H9 (cell line): ENCODE data around the gene LRRC51. TPM values are rescaled to one million over a fixed set of nuclear protein-coding genes. Genes with fewer than 3 reads are reported as not detected.

ENCODE experiments used
- DNase-seq: peaks from one replicate; pipeline ENCODE4 v3.0.0-alpha.2; 2017
- H2AFZ ChIP-seq: one replicate; pipeline ENCODE4 v1.6.1; 2013; ENCODE audit warnings: mild to moderate bottlenecking, low read length, control low read depth, moderate library complexity
- H2AK5ac ChIP-seq: 2 replicates; pipeline ENCODE4 v1.6.1; 2013; ENCODE audit warnings: low read length, control low read depth, mixed read lengths; ENCODE audit not compliant: insufficient read length
- H2BK120ac ChIP-seq: one replicate; pipeline ENCODE4 v1.6.1; 2013; ENCODE audit warnings: low read depth, mild to moderate bottlenecking, low read length, control low read depth, inconsistent platforms; ENCODE audit not compliant: poor library complexity, severe bottlenecking
- H2BK12ac ChIP-seq: 2 replicates; pipeline ENCODE4 v1.6.1; 2013; ENCODE audit warnings: low read length, control low read depth, mixed read lengths, low read depth; ENCODE audit not compliant: insufficient read length
- H2BK15ac ChIP-seq: 2 replicates; pipeline ENCODE4 v1.6.1; 2013; ENCODE audit warnings: low read depth, low read length, control low read depth
- H2BK20ac ChIP-seq: one replicate; pipeline ENCODE4 v1.6.1; 2013; ENCODE audit warnings: low read depth, mild to moderate bottlenecking, low read length, control low read depth, inconsistent platforms; ENCODE audit not compliant: poor library complexity, severe bottlenecking
- H2BK5ac ChIP-seq: 2 replicates; pipeline ENCODE4 v1.6.1; 2013; ENCODE audit warnings: low read length, control low read depth, mixed read lengths; ENCODE audit not compliant: insufficient read length
- H3K14ac ChIP-seq: 2 replicates; pipeline ENCODE4 v1.6.1; 2013; ENCODE audit warnings: low read length, control low read depth; ENCODE audit not compliant: insufficient read depth
- H3K18ac ChIP-seq: 2 replicates; pipeline ENCODE4 v1.6.1; 2013; ENCODE audit warnings: low read depth, mild to moderate bottlenecking, mixed read lengths, low read length, control low read depth; ENCODE audit not compliant: insufficient read length
- H3K23ac ChIP-seq: 2 replicates; pipeline ENCODE4 v1.6.1; 2013; ENCODE audit warnings: low read length, control low read depth, mixed read lengths, low read depth; ENCODE audit not compliant: insufficient read length
- H3K23me2 ChIP-seq: 2 replicates; pipeline ENCODE4 v1.6.1; 2013; ENCODE audit warnings: low read depth, mild to moderate bottlenecking, mixed read lengths, low read length, control low read depth; ENCODE audit not compliant: insufficient read length, poor library complexity, severe bottlenecking
- H3K27ac ChIP-seq: 2 replicates; pipeline ENCODE4 v1.5.1; 2013; ENCODE audit warnings: low read length, control low read depth, mixed read lengths, low read depth; ENCODE audit not compliant: insufficient read length
- H3K27me3 ChIP-seq: 2 replicates; pipeline ENCODE4 v1.6.1; 2013; ENCODE audit warnings: low read length, control low read depth, inconsistent platforms; ENCODE audit not compliant: insufficient read depth
- H3K4ac ChIP-seq: 2 replicates; pipeline ENCODE4 v1.6.1; 2013; ENCODE audit warnings: low read depth, mild to moderate bottlenecking, control low read depth, inconsistent platforms, low read length, moderate library complexity
- H3K4me1 ChIP-seq: 2 replicates; pipeline ENCODE4 v1.6.1; 2013; ENCODE audit warnings: low read length, control low read depth, inconsistent platforms; ENCODE audit not compliant: insufficient read depth
- H3K4me2 ChIP-seq: 2 replicates; pipeline ENCODE4 v1.6.1; 2013; ENCODE audit warnings: low read length, control low read depth, mixed read lengths; ENCODE audit not compliant: insufficient read length, insufficient read depth
- H3K56ac ChIP-seq: 2 replicates; pipeline ENCODE4 v1.6.1; 2013; ENCODE audit warnings: low read depth, mild to moderate bottlenecking, mixed read lengths, low read length, control low read depth; ENCODE audit not compliant: insufficient read length
- H3K79me1 ChIP-seq: 2 replicates; pipeline ENCODE4 v1.6.1; 2013; ENCODE audit warnings: low read depth, mild to moderate bottlenecking, moderate library complexity, low read length, control low read depth, inconsistent platforms; ENCODE audit not compliant: insufficient read depth, poor library complexity, severe bottlenecking
- H3K79me2 ChIP-seq: 2 replicates; pipeline ENCODE4 v1.6.1; 2013; ENCODE audit warnings: low read length, control low read depth, inconsistent platforms; ENCODE audit not compliant: insufficient read depth
- H3K9ac ChIP-seq: 2 replicates; pipeline ENCODE4 v1.6.1; 2013; ENCODE audit warnings: low read length, control low read depth, mixed read lengths; ENCODE audit not compliant: insufficient read length; ENCODE audit errors: extremely low read depth
- H3K9me3 ChIP-seq: one replicate; pipeline ENCODE4 v1.6.1; 2013; ENCODE audit warnings: low read depth, low read length, inconsistent platforms; ENCODE audit not compliant: control insufficient read depth
- H3T11ph ChIP-seq: one replicate; pipeline ENCODE4 v1.6.1; 2013; ENCODE audit warnings: mild to moderate bottlenecking, low read length, control low read depth, inconsistent platforms
- H4K20me1 ChIP-seq: one replicate; pipeline ENCODE4 v1.6.1; 2013; ENCODE audit not compliant: control insufficient read depth, insufficient read length, insufficient read depth
- H4K5ac ChIP-seq: 2 replicates; pipeline ENCODE4 v1.6.1; 2013; ENCODE audit warnings: low read depth, mild to moderate bottlenecking, mixed read lengths, low read length, control low read depth; ENCODE audit not compliant: insufficient read length
- H4K8ac ChIP-seq: replicated peaks from 2 replicates; pipeline ENCODE4 v1.6.1; 2013; ENCODE audit warnings: low read length, control low read depth, mixed read lengths, low read depth; ENCODE audit not compliant: insufficient read length
- H4K91ac ChIP-seq: 2 replicates; pipeline ENCODE4 v1.6.1; 2013; ENCODE audit warnings: low read depth, mild to moderate bottlenecking, moderate library complexity, mixed read lengths, low read length, control low read depth; ENCODE audit not compliant: insufficient read length
- H3K27ac Mint-ChIP-seq, 3 experiments: 2 replicates in 2 of 3; 3 replicates in 1 of 3; pipeline ENCODE4 v1.8.0; 2020 to 2021; ENCODE audit warnings: mixed read lengths in 3 of 3, mild to moderate bottlenecking in 1 of 3, moderate library complexity in 1 of 3
- H3K27me3 Mint-ChIP-seq: 2 replicates; pipeline ENCODE4 v1.8.0; 2021; ENCODE audit warnings: low read depth, mild to moderate bottlenecking, moderate library complexity, mixed read lengths
- H3K36me3 Mint-ChIP-seq, 3 experiments: 2 replicates in 2 of 3; 3 replicates in 1 of 3; pipeline ENCODE4 v1.8.0; 2020 to 2021; ENCODE audit warnings: low read depth in 3 of 3, mixed read lengths in 3 of 3; ENCODE audit not compliant: insufficient read depth in 1 of 3
- H3K4me1 Mint-ChIP-seq, 2 experiments: 2 replicates each; pipeline ENCODE4 v1.8.0; 2020; ENCODE audit warnings: mixed read lengths in 2 of 2
- H3K4me3 Mint-ChIP-seq, 2 experiments: 2 replicates in 1 of 2; 3 replicates in 1 of 2; pipeline ENCODE4 v1.8.0; 2020 to 2021; ENCODE audit warnings: mild to moderate bottlenecking in 2 of 2, mixed read lengths in 2 of 2, moderate library complexity in 1 of 2
- H3K9me3 Mint-ChIP-seq, 2 experiments: 2 replicates in 1 of 2; 3 replicates in 1 of 2; pipeline ENCODE4 v1.8.0; 2020; ENCODE audit warnings: mild to moderate bottlenecking in 2 of 2, mixed read lengths in 2 of 2, moderate library complexity in 1 of 2
- WGBS: extraction: QIAGEN DNeasy Blood & Tissue Kit; methylation state at CpG from one replicate; pipeline ENCODE4 v1.1.7; 2013; ENCODE audit warnings: missing lambda C conversion rate, low lambda C conversion rate, mixed read lengths; ENCODE audit not compliant: insufficient read length; ENCODE audit errors: extremely low coverage; 5-methylcytosine and 5-hydroxymethylcytosine counted together
- total RNA-seq: library from RNA; stranded (reverse); gene quantifications from 2 replicates; pipeline ENCODE4 v1.2.1, GENCODE V29; 2021
- TF ChIP-seq, protein P1 (sequence below): fragments of 200-600 bp; sonication (generic); conservative IDR thresholded peaks from 3 replicates; pipeline ENCODE4 v1.8.0; 2021; ENCODE audit warnings: antibody characterized with exemption, mild to moderate bottlenecking

LRRC51 gene
- total RNA-seq, 1 experiment from 2014 or later = 3.1 TPM

DNA sequence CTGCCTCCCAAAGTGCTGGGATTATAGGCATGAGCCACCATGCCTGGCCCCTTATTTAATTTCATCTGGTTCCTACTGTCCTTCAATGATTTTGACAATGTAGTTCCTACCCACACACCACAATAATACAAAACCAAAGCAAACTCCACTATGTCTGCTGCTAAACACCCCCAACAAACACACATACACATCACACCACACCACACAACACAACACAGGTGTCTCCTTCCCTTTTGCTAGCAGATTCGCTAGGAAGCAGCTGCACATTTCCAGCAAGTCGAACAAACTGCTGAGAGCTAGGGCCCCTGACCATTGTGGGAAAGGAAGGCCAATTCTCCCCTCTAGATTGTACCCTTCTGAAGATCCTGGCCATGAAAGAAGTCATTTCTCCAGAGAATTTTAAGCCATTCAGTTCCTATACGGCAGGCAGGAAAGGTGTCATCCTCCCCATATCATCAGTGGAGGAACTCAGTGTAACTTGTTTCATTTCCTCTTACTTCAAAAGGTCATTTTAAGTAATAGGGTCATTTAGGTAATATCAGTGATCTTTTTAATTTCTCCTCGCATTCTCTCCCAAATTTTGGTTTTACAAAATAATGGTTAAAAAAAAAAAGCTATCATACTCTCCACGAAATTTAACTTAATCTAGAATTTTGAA is 18.8 kb upstream of the LRRC51 start:
- no peak overlapping the region for H3K23ac ChIP-seq
- H3K4me1 ChIP-seq = no peaks in the 10 kb centered on the region
- H4K20me1 ChIP-seq = no peaks in the 10 kb centered on the region
- H2AFZ ChIP-seq = no peak overlapping the region
- H2BK120ac ChIP-seq = no peak overlapping the region
- no CpG with 5 or more reads among the region's 5 CpGs for WGBS
- no peak overlapping the region for H2BK20ac ChIP-seq
- H4K5ac ChIP-seq = no peak overlapping the region
- Mint-ChIP-seq H3K36me3 (peaks cover 0 to 16% (median 16%) of the 10 kb centered on the region in 3 experiments; a peak in 5 of 7 replicates), H3K4me3 (no peak overlapping the region), H3K9me3 (no peaks in the 10 kb centered on the region), H3K27ac (peak overlapping the region in 2 of 3 experiments; percentile 49 to 50; a peak in 3 of 7 replicates), H3K4me1 (no peaks in the 10 kb centered on the region), H3K27me3 (no peaks in the 10 kb centered on the region)
- no peak overlapping the region for H3K56ac ChIP-seq
- no peak overlapping the region for H3K27ac ChIP-seq
- H2BK12ac ChIP-seq = no peak overlapping the region
- no peak overlapping the region for H3K4ac ChIP-seq
- no peak overlapping the region for H4K91ac ChIP-seq
- H3K79me2 ChIP-seq = no peaks in the 10 kb centered on the region
- no peak overlapping the region for H3K18ac ChIP-seq
- TF ChIP-seq, protein P1, sequence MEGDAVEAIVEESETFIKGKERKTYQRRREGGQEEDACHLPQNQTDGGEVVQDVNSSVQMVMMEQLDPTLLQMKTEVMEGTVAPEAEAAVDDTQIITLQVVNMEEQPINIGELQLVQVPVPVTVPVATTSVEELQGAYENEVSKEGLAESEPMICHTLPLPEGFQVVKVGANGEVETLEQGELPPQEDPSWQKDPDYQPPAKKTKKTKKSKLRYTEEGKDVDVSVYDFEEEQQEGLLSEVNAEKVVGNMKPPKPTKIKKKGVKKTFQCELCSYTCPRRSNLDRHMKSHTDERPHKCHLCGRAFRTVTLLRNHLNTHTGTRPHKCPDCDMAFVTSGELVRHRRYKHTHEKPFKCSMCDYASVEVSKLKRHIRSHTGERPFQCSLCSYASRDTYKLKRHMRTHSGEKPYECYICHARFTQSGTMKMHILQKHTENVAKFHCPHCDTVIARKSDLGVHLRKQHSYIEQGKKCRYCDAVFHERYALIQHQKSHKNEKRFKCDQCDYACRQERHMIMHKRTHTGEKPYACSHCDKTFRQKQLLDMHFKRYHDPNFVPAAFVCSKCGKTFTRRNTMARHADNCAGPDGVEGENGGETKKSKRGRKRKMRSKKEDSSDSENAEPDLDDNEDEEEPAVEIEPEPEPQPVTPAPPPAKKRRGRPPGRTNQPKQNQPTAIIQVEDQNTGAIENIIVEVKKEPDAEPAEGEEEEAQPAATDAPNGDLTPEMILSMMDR = no peak
- no peak overlapping the region for H2BK15ac ChIP-seq
- no peak overlapping the region for H3K4me2 ChIP-seq
- DNase-seq = no peak
- H4K8ac ChIP-seq = no peak overlapping the region
- no peaks in the 10 kb centered on the region for H3K23me2 ChIP-seq
- no peak overlapping the region for H3K9ac ChIP-seq
- no peak overlapping the region for H3T11ph ChIP-seq
- H2AK5ac ChIP-seq = no peak overlapping the region
- H3K9me3 ChIP-seq = no peaks in the 10 kb centered on the region
- H3K79me1 ChIP-seq = no peaks in the 10 kb centered on the region
- H3K27me3 ChIP-seq = no peaks in the 10 kb centered on the region
- no peak overlapping the region for H3K14ac ChIP-seq
- no peak overlapping the region for H2BK5ac ChIP-seq
